DLD1 (cell line): ENCODE data around the gene AUTS2.

Source experiments
- in situ Hi-C: cut with HindIII; loops from 2 replicates; pipeline ENCODE4 v1.10.0; 2017; ENCODE audit warnings: low sequenced_read_pairs

AUTS2 gene

GRCh38 chr7:70093205-70093904 lies 495.1 kb downstream of the AUTS2 start:
- in situ Hi-C loops: no loop called here

DNA sequence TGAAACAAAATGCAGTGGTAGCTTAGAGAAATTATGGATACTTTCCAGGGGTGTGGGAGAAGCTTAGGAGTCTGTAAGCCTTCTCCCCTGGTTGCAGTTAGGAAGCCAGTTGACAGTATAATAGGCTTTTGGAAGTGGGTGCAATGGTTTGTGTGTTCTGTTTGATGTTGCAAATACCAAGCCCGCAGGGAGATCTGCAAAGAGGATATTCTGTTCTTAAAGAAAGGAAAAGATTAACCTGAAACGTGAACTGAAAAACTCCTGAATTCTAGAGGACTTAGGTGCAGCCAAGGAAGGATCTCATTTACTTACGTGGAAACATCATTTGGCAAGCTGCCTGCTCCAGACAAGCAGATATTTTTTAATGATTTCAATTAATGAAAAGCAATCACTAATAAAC lies 496.6 kb downstream of the AUTS2 start:
- in situ Hi-C loops: no loop called here

GRCh38 chr7:70097645-70098044 lies 499.4 kb downstream of the AUTS2 start:
- in situ Hi-C loops: no loop called here

GRCh38 chr7:70098133-70098561 lies 499.9 kb downstream of the AUTS2 start:
- in situ Hi-C loops: no loop called here

DNA sequence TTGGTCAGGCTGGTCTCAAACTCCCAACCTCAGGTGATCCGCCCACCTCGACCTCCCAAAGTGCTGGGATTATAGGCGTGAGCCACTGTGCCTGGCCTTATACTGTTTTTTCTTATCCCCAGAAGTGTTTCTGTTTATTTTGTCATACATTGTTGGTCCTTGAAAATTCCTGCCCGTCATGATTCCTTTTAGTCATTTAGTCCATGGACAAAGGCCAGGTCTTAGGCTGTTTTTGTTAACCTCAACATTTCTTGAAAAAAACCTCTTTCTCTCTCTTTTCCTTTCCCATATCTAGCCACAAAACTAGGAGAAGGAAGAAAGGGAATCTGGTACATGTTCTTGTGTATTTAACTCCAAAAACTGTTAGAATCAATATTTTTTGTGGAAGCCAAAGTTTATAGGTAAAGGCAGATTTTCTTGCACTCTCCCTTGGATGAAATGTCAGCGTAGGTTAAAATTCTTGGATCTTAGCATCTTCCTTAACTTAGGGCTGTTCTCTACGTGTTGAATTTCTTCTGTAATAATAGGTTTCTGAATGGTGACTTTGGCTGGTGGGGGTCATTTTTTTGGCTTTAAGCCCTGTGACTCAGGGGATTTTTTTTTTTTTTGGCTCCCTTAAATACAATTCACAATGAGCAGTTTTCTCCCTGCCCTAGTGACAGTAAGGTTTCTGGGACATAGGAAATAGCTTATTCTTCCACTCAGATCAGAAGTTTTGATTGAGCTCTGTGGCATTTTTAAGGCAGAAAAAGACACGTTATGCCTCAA lies 500.8 kb downstream of the AUTS2 start:
- in situ Hi-C loops: no loop called here

DNA sequence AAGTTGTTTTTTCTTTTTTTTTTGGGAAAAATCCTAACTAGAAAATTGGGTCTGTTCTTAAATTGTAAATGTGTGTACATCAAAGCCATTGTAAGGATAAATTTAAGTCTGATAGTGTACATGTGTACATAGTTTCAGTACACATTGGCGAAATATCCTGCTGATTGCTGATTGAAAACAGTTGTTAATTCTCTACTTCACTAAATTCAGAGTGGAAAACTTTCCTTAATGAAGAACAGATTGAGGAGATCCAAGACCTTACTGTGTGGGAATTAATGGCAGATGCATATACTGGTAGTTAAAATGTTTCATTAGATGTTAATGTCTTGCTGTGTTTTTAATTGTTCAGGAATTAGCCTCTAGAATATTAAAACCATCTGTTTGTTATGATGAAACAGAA lies 506.0 kb downstream of the AUTS2 start:
- in situ Hi-C loops: no loop called here

DNA sequence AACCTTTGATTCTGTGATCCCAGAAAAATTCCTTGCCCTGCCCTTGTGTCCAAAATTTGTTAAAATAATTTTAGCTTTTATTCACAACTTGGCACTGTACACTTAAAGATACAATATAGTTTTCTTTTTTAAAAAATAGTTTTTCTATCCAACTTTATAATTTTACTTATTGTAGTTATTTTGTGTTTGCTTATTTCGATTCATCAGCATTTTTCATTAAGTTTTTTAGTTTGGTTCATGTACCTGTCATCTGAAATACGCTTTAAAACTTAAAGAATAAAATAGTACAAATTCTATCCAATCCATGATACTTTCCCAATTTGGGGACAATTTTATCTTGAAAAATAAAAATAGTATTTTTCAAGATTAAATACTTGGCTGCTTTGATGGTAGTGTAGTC lies 514.8 kb downstream of the AUTS2 start:
- in situ Hi-C loops: no loop called here

- in situ Hi-C loops: no loop called here
These were observed 515.3 kb downstream of the AUTS2 start for GRCh38 chr7:70113536-70113935.

DNA sequence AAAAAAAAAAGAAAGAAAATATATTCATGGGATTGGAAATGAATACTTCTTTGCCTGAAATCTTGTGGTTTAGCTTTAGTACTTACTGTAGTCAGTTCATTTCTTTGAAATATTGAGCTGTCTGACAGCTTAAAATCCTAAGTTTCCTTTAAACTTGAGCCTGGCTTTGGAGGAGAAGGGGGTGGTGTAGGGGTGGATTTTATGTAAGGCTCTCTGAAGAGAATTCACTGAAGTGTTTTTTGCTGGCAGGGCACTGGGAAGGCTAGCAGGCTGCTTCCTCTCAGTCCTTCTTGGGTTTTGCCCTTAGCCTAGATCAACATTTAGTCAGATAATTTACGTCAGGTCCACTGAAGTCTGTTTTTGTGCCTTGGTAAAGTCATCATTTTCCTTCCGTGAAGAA lies 516.5 kb downstream of the AUTS2 start:
- in situ Hi-C loops: no loop called here

DNA sequence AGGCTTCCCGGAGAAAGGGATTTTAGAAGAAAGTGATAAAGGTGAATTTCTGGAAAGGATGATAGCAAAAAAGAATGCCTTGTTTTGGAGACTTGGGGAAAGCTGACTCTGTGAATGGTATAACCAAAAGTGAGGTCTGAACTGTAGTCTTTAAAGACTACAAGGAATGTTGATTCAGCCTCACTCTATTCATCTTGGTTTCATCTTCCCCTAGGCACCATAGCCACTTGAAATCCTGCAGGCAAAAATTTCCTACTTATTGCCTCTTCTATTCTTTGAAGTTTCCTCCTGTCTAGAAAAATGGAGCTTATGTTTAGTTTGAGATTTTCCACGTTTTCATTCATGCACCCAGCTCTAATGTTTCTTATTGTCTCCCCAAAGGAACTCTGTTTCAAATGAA lies 518.0 kb downstream of the AUTS2 start:
- in situ Hi-C loops: no loop called here

DNA sequence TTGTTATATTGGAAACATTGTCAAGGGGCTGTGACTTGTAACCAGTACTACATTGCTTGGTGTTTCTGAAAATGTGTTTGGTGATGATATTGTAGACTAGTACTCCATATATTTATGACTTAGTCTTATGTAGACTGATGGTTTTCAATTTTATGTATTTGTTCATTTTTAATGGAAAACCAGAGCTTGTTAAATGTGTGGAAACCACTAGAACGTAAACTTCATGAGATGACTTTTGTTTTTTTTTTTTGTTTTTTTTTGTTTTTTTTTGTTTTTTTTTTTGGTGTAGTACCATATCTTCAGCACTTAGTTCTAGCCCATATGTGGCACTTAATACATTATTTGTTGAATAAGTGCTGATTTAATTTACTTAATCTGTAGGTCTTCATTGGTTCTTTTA lies 518.6 kb downstream of the AUTS2 start:
- in situ Hi-C loops: no loop called here

DNA sequence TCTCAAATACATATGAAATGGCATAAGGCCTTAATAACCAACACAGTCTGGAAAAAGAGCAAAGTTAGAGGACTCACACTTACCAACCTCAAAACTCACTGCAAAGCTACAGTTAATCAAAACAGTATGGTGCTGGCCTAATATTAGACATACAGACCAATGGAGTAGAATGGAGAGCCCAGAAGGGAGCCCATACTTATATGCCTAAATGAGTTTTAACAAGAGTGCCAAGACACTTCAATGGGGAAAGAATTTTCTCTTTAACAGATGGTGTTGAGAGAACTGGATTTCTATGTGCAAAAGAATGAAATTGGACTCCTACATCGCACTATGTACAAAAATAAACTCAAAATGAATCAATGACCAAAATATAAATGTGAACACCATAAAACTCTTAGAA lies 522.6 kb downstream of the AUTS2 start:
- in situ Hi-C loops: no loop called here

DNA sequence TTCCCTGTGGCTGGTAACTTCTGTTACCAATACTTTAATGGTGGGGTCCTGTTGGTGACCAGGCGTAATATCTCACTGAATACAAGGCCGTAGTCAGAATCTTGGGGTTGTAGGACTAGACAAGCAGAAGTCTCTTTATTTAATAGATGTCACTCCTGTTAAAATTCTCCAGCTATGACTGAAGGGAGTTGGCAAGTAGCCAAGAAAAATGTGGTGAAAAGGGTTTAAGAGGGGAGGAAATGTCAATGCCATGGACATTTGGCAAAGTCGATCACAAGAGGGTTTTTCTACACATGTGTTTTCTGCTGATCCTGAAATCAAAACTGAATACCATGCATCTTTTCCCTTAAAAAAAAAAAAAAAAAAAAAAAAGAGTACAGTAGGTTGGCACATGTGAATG lies 533.5 kb downstream of the AUTS2 start:
- in situ Hi-C loops: no loop called here

DNA sequence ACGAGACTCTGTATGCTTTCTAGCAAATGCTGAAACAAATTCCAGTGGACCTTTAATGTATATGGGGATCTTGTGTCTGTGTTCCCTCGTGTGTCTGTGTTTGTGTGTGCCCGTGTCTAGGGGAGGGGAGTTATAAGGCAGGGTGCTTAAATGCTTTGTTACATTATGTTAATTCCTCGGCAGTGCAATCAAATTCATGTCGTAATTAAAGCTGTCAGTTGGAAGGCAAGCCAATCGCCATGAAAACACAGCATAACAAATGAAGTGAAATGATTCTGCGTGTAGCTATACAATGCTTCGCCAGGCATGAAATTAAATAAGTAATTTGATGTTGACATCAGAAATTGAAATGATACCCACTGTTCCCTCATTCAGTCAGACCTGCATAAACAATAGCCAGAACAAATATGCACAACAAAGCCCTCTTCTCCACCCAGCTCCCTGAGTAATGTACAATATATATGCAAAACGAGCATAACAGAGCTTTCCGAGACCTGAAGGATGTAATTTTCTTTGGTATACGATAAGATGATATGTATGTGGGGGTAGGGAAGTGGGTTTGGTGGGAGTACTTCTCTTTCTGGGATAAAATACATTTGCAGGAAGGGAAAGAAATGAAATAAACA lies 534.1 kb downstream of the AUTS2 start:
- in situ Hi-C loops: no loop called here

DNA sequence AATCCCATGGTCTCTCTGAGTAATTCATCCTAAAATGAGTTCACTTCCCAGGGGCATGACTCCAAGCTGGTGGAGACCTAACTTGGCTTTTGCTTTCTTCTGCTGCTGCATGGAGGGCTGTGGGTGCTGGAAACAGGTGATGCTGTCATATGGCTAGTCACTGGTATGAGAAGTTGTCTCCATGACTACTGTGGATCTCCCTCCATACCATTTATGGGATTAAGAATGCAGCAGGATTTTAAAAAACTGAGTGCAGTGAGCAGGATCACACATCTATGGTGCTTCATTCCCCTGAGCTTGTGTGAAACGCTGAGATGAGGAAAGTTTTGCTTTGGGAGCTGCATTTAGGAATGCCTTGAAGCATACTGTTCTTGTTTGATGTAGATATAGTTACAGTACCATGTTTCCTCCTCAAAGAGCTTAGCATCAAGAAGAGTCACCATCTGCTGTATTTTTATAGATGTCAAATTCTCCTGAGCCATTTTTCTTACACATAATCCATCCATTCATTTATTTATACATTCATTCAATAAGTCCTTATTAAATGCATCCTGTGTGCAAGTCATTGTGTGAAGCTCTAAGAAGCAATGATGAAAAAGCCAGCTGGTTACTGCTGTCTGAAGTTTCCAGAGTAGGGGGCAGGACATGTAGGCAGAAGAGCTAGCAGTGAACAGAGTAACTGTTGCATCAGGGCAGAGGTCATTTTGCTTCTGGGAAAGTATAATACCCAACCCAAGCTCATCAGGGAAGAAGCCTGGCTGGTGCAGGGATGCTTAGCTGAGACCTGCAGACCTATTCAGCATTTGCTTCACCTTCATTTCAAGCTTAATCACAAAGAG lies 534.8 kb downstream of the AUTS2 start:
- in situ Hi-C loops: no loop called here

- in situ Hi-C loops: no loop called here
These were observed 535.9 kb downstream of the AUTS2 start for GRCh38 chr7:70134029-70134770.

- in situ Hi-C loops: no loop called here
These were observed 537.4 kb downstream of the AUTS2 start for GRCh38 chr7:70135656-70136055.

DNA sequence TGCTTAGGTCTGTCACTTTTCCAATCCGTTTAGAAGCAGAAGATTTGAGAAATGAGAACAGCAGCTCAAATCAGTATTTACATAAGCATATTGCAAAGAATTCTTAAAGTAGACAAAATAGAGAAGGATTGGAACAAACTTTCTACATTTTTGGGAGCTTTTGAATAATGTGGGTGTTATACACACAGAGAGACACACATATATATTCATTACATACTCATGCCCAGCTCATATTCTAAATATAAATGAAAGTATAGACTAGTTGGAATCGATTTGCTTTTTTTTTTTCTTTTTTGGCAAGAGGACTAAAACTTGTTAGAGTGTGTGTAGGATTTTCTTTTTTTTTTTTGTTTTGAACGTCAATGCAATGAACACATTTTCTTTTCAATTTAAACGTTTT lies 538.9 kb downstream of the AUTS2 start:
- in situ Hi-C loops: no loop called here

DNA sequence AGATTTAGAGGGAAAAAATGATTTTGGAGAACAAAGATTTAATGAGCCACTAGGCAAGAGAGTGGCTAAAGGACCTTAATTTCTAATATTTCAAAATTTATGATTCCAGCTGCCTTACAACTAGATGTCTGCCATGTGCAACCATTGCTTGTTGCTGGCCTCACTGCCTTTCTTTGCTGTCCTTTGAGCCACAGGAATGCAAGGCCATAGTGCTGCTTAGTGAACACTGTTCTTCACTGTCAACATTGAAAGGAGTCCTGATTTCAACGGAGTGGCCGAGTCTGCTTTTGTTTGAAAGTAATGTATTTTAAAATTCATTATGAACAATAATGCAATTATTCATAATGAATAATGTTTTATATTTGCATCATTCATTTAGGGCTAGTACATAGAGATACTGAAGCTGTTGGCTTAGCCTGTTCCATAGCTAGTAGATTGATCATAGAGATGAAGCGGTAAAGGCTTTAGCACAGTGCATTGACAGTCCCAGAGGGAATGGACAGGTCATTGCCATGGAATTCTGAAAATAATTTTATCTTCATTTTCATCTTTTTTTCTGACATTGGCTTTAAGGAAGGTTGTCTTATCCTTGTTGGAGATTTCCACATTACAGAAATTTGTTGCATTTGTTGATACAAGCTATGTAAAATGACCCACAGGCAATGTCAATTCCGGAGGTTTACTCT lies 544.1 kb downstream of the AUTS2 start:
- in situ Hi-C loops: no loop called here
